Gastroesophageal sphincter (tissue), 3 donors: ENCODE measurements around the gene FNDC3B.

ENCODE experiments used
- CTCF ChIP-seq, 4 experiments: fragments of 200-600 bp in 2 of 4; fragments of 450-650 bp in 2 of 4; sonication (generic) in 1 of 4; IDR thresholded peaks; one replicate each; pipeline ENCODE4 v1.5.1; 2017 to 2019; ENCODE audit warnings: antibody characterized with exemption in 4 of 4, mild to moderate bottlenecking in 2 of 4, moderate library complexity in 2 of 4
- POLR2AphosphoS5 ChIP-seq: sonication (generic); formaldehyde crosslinking; IDR thresholded peaks from one replicate; pipeline ENCODE4 v1.6.1; 2017; ENCODE audit warnings: antibody characterized with exemption

GRCh38 chr3:172003146-172003545 is 36.2 kb upstream of the FNDC3B start:
- TF ChIP-seq CTCF (IDR thresholded peaks at IDR 0.05) (no peak), POLR2AphosphoS5 (no peak)
